HG02938 (cell line): Measurements from ENCODE around the gene CFDP1.
A peak's percentile ranks its signal among the peaks of the same experiment; 100 is the strongest.

Experiments
- ATAC-seq: cut with Tn5 transposase; IDR thresholded peaks from one replicate; pipeline ENCODE4 v1.9.1; 2021; ENCODE audit warnings: mild to moderate bottlenecking, moderate library complexity; ENCODE audit not compliant: unreplicated experiment

The CFDP1 gene

GRCh38 chr16:75256696-75257343, 176.5 kb downstream of the CFDP1 start:
- ATAC-seq = no peak

DNA sequence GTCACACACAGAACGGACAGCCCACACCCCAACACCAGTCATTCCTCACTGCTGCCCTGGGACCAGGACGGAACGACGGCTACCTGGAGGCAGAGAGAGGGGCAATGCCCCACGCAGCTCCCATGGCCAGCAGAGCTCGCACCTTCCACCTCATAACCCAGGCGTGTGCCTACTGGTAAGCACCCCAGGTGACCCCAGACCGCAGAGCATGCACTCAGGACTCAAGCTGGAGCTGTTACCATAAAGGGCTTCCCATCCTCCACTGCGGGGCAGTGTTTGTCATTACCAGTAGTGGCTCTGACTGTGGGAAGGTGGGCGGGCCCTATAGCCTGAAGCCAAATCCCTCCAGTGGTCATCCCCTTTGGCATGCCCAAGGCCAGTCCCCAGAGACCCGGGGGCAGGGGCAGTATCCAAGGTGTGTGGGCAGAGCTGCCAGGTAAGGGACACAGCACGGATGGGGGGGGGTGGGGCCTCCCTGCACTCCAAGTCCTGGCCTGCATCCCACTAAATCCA, 177.2 kb downstream of the CFDP1 start:
- ATAC-seq = no peak

GRCh38 chr16:75254359-75254837, 178.9 kb downstream of the CFDP1 start:
- no peak for ATAC-seq

DNA sequence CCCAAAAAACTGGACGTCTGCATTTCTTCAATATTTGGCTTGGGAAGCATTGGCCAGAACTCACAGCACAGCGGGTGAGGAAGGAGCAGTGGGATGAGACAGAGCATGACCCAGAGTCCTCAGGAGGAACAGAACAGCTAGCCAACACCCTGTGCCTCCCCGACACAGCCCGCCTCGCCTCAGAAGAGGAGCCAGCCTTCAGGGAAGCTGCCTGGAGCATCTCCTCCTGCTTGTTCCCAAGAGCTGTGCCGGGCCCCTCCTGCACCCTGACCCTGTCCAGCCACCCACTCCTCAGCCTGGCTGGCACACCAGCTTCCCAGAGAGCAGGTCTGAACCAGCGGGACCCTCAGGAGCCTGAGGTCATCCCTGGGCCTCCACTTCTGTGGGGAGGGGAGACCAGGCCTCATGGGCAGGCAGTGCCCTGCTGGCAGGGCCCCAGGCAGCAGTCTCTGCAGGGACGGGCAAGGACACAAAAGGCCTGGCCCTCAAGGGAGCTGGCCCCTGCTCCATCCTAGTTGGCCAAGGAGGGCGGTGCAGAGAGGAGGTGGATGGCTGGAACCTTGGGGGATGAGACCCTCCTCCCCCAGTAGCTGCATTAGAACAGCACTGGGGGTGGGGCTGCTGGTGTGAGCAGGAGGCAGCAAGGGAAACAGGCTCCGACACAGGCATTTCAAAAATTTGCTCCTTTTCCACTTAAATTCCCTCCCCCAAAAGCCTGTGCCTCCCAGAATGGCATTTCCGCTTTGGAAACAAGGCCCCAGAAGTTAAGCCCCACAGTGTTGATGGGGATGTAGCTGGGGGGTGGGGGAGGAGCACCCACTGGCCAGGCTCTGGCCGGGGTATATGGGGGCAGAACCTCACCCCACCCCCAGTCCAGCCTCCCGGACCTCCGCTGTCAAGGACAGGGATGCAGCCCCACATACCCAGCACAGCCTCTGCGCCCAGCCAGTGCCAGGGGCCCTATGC, 180.1 kb downstream of the CFDP1 start:
- ATAC-seq = no peak

DNA sequence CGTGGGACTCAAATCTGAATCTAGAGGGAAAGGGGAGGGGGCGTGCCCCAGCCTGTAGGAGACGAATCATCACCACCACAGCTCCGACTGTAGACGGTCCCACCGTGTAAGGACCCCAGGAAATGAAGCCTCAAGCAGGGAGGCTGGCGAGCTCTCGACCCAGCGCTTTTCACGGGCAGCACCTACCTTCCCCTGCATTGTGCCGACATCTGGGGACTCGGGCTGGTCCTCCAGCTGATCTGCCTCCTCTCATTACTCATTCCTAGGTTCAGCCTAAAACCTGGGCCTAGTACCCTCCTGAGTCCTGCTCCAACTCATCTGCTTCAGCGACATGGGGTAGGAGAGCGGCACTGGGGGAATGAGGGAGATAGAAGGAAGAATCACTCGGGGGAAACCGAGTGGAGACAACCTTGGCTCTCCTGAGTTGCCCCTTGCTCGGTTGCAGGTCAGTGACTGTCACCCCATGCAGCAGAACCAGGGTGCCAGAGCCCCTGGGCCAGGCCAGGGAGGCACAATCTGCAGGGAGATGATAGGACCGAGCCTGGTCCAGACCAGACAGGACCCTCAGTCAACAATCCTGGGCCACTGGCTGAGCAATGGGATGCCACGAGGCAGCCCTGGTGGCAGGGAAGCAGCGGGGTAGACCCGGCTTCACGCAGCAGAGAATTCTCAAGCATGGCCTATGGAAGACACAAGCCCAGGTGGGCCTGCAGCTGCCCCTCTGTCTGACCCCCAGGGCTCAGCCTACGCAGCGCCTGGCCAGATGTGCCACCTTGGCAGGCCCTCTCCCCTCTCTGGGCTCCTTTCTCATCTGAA, 181.0 kb downstream of the CFDP1 start:
- no peak for ATAC-seq

- ATAC-seq = peak; percentile 65
These were observed 181.8 kb downstream of the CFDP1 start, which contains the start of gene BCAR1 for GRCh38 chr16:75251280-75252048. Gene BCAR1 (minus strand): TSS chr16:75251624. CDS start chr16:75251482, 142 bp downstream.

DNA sequence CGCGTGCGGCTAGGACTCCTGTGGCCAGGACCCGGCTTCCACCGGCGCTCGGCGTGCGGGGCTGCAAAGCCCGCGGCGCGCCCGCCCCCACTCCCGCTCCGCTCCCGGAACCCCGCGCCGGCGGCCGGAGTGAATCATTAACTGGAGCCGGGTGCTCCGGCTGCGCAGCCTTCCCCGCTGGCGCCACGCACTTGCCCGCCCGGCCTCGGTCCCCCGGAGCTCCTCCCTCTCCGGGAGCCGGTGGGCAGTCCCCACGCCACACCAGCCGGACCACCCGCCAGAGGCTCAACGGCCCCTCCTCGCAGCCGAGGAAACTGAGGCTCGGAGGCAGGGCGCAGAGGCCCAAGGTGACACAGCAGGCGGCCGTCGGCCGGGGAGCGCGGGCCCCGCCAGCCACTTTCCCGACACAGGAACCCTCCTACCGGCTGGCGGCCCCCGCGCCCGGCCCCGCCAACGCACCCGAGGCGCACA, 182.5 kb downstream of the CFDP1 start:
- ATAC-seq = peak; percentile 33

DNA sequence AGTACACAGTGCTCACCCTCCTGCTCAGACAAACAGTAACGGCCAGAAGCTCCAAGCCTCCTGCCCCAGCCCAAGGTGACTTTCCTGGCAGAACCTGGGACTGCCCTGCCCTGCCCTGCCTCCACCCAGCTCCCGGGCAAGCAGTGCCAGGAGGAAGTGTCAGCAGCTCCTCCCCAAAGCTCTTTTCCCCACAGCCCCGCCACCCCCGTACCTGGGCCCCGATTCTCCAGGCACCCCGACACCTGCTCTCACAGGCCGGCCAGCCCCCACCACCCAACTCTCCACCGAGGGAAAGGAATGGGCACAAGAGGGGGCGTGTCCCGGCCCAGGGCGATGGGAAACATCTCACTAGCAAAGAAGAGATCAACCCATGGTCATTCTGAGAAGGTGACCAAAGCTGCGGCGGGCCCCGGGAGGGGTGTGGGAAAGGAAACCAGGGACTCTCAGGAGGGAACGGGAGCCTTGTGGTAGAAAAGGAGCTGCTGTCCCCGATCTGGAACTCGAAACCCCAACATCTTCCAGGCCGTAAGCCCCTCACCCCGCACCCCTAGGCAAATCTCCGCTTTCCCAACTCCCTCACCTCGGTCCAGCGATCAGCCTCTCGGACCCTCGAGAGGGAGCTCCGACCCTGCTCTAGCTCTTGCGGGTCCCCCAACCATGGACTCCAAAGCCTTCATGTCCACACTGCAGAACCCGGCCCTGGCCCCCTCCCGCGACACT, 183.1 kb downstream of the CFDP1 start:
- ATAC-seq = no peak

- ATAC-seq = no peak
These were observed 183.9 kb downstream of the CFDP1 start for GRCh38 chr16:75249441-75249840.

- no peak for ATAC-seq
These were observed 184.5 kb downstream of the CFDP1 start for GRCh38 chr16:75248536-75249380.

- ATAC-seq = no peak
These were observed 185.2 kb downstream of the CFDP1 start for GRCh38 chr16:75248142-75248535.

- no peak for ATAC-seq
These were observed 186.1 kb downstream of the CFDP1 start for GRCh38 chr16:75247249-75247648.

- no peak for ATAC-seq
These were observed 186.6 kb downstream of the CFDP1 start for GRCh38 chr16:75246504-75247205.

DNA sequence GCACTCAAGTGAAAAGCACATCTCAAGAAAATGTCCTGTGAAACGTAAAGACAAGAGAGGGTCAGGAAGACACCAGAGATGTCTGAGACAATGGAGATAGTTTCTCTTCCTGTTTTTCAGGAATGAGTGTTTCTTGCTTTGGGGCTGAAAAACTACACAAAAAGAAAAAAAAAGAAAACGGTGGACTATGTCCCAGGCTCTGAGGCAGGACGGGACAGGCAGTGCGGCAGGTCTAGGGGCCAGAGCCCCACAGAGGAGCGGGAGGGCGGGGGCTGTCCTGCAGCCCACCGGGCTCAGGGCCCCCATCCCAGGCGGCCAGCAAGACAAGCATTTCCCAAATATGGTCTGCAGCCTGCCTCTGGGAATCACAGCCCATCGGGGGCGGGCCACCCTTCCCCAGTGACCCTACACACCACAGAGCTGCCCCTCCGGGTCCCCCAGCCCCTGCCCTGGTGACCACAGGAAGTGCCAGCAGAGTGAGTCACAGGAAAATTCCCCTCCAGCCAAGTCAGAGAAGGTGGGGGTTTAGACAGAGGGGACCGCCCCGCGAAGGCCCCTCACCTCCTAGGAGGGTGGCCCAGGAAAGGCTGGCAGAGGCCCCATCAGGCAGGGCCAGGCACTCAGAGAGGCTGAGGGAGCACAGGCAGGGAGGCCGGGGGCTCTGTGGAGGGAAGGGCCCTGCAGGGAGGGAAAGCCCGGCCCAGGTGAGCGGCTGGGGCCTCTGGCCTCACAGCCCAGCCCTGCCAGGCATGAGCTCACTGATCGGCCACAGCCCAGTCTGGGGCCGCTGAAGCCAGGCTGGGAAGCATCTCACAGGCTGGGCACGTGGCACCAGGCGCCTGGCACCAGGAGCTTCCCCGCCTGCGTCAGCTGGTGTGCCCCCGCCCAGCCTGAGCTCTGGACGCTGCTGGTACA, 188.2 kb downstream of the CFDP1 start:
- ATAC-seq = no peak

- no peak for ATAC-seq
These were observed 189.0 kb downstream of the CFDP1 start for GRCh38 chr16:75244225-75244809.
